Stimulated activated CD8-positive, alpha-beta memory T cell treated with anti-CD3 and anti-CD28 coated beads, Interleukin-7, amount 100 ng/mL, for 4 hours (primary cell): Measurements from ENCODE around the gene AOPEP.

ENCODE experiments used
- DNase-seq, 2 donors: peaks; one replicate each; pipeline ENCODE4 v3.0.0-alpha.2; 2020; ENCODE audit warnings: low read depth in 2 of 2

AOPEP gene

GRCh38 chr9:94714494-94714893 lies 12.0 kb upstream of the AOPEP start:
- DNase-seq: no peak

GRCh38 chr9:94717761-94718160 lies 8.7 kb upstream of the AOPEP start:
- DNase-seq: no peak

- DNase-seq: no peak
These were observed 7.6 kb upstream of the AOPEP start for GRCh38 chr9:94718936-94719335.

- DNase-seq: no peak
These were observed 6.6 kb upstream of the AOPEP start for GRCh38 chr9:94719878-94720277.

GRCh38 chr9:94720846-94721549 lies 5.5 kb upstream of the AOPEP start:
- DNase-seq: no peak

- DNase-seq: no peak
These were observed 4.7 kb upstream of the AOPEP start for GRCh38 chr9:94721754-94722153.

- no peak for DNase-seq
These were observed 1.2 kb upstream of the AOPEP start for GRCh38 chr9:94725293-94725692.

- DNase-seq: no peak
These were observed 2.2 kb downstream of the AOPEP start for GRCh38 chr9:94728719-94729118.

GRCh38 chr9:94729199-94729598 lies 2.7 kb downstream of the AOPEP start:
- no peak for DNase-seq

- no peak for DNase-seq
These were observed 7.7 kb downstream of the AOPEP start for GRCh38 chr9:94734054-94734754.

GRCh38 chr9:94736759-94737158 lies 10.3 kb downstream of the AOPEP start:
- no peak for DNase-seq

- DNase-seq: no peak
These were observed 13.8 kb downstream of the AOPEP start for GRCh38 chr9:94740145-94740840.

GRCh38 chr9:94741866-94742265 lies 15.4 kb downstream of the AOPEP start:
- DNase-seq: no peak

GRCh38 chr9:94743035-94743954 lies 16.8 kb downstream of the AOPEP start:
- no peak for DNase-seq

GRCh38 chr9:94745806-94746540 lies 19.5 kb downstream of the AOPEP start:
- no peak for DNase-seq

- DNase-seq: no peak
These were observed 20.3 kb downstream of the AOPEP start for GRCh38 chr9:94746541-94747370.

GRCh38 chr9:94754976-94755475 lies 28.5 kb downstream of the AOPEP start:
- no peak for DNase-seq

GRCh38 chr9:94757158-94757557 lies 30.7 kb downstream of the AOPEP start:
- no peak for DNase-seq

- DNase-seq: no peak
These were observed 31.5 kb downstream of the AOPEP start for GRCh38 chr9:94758031-94758430.

GRCh38 chr9:94758880-94759279 lies 32.4 kb downstream of the AOPEP start:
- no peak for DNase-seq
